SH-SY5Y (cell line): ENCODE measurements around the gene GALNT9.

ENCODE experiments used
- GATA2 ChIP-seq: IDR thresholded peaks from 2 replicates; pipeline ENCODE4 v1.6.1; 2011; ENCODE audit warnings: mild to moderate bottlenecking, low read depth, low read length
- GATA3 ChIP-seq: IDR thresholded peaks from 2 replicates; pipeline ENCODE4 v1.6.1; 2011; ENCODE audit warnings: low read depth, mild to moderate bottlenecking, low read length, moderate library complexity

DNA sequence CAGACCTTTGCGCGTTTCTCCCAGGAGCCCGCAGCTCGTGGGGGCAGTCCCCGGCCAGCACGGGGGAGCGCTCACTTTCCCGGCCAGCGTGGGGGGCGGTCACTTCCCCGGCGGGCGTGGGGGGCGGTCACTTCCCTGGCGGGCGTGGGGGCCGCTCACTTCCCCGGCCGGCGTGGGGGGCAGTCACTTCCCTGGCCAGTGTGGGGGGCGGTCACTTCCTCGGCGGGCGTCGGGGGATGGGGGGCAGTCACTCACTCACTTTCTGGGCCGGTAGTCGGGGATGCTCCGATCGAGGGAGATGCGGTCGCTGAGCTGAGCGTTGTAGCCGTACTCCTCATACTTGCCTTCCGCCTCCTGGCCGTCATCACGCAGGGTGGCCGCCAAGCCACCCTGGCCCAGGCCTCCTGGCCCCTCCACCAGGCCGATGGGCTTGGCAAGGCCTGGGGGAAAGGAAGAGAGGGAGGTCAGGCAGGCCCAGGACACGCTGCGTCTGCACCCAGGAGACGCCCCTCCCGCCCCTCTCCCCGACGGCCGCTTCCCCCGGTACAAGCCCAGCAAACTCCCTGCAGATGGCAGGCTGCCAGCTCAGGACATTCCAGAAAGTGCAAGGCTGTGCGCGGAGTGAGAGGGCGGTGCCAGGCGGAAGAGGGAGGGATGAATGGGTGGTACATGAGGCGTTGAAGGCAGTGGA, 43.3 kb downstream of the GALNT9 start:
- TF ChIP-seq GATA3 (no peak), GATA2 (no peak)
